ENCODE data around the gene OR5B3.
"Not testable (repeated sequence)": the region's sequence is repeated elsewhere in the genome, so short reads cannot be mapped to it uniquely, and the experiment has no call there.

Gene OR5B3
- total RNA-seq = 0 reads per million in 2 donors

- no peak for DNase-seq
Observed at GRCh38 chr11:58406774-58407173, at the start of gene OR5B3. TSS of gene OR5B3 (minus strand) at chr11:58406874. CDS start at chr11:58403409, 3,465 bp downstream.

- no peak for DNase-seq
Observed at GRCh38 chr11:58451585-58451984, 44.9 kb upstream of the OR5B3 start.

- no peak for DNase-seq
Observed at GRCh38 chr11:58446294-58446693, 39.6 kb upstream of the OR5B3 start.

- no peak for DNase-seq
Observed at GRCh38 chr11:58444300-58444699, 37.6 kb upstream of the OR5B3 start.

- no peak for DNase-seq
Observed at GRCh38 chr11:58442136-58442535, 35.5 kb upstream of the OR5B3 start, which contains the start of gene OR5B12. TSS of gene OR5B12 (minus strand) at chr11:58442236. CDS start at chr11:58440151, 2,085 bp downstream.

- DNase-seq = no peak
Observed at GRCh38 chr11:58438486-58438885, 31.8 kb upstream of the OR5B3 start.

- DNase-seq = no peak
Observed at GRCh38 chr11:58434217-58434616, 27.5 kb upstream of the OR5B3 start.

GRCh38 chr11:58433638-58434203 lies 27.0 kb upstream of the OR5B3 start:
- DNase-seq = no peak

GRCh38 chr11:58429273-58429672 lies 22.6 kb upstream of the OR5B3 start:
- DNase-seq = no peak

- DNase-seq = no peak
Observed at GRCh38 chr11:58428021-58428420, 21.3 kb upstream of the OR5B3 start, which contains the start of gene OR5B2. TSS of gene OR5B2 (minus strand) at chr11:58428121. CDS start at chr11:58423261, 4,860 bp downstream.

- not testable (repeated sequence) for DNase-seq
Observed at GRCh38 chr11:58399622-58400021, 7.1 kb downstream of the OR5B3 start.

- DNase-seq = no peak
Observed at GRCh38 chr11:58395581-58395980, 11.1 kb downstream of the OR5B3 start.

- DNase-seq = no peak
Observed at GRCh38 chr11:58394195-58394594, 12.5 kb downstream of the OR5B3 start.

GRCh38 chr11:58392746-58393145 lies 13.9 kb downstream of the OR5B3 start:
- DNase-seq = no peak

GRCh38 chr11:58391879-58392278 lies 14.8 kb downstream of the OR5B3 start:
- DNase-seq = no peak

- no peak for DNase-seq
Observed at GRCh38 chr11:58390551-58391063, 16.1 kb downstream of the OR5B3 start.

- no peak for DNase-seq
Observed at GRCh38 chr11:58358969-58359368, 47.7 kb downstream of the OR5B3 start, which contains the start of gene OR5B17. TSS of gene OR5B17 (minus strand) at chr11:58359069. CDS start at chr11:58359069, 0 bp downstream.

- DNase-seq = no peak
Observed at GRCh38 chr11:58354727-58355126, 51.9 kb downstream of the OR5B3 start.

Data from activated gamma-delta T cell (primary cell).